K562 (cell line): ENCODE data around the gene SRF. TPM values are rescaled to one million over a fixed set of nuclear protein-coding genes. Genes with fewer than 3 reads are reported as not detected.
A peak's percentile ranks its signal among the peaks of the same experiment; 100 is the strongest.

Source experiments
- BRCA1 ChIP-seq, 2 experiments: fragments of 450-650 bp in 1 of 2; sonication (generic) in 1 of 2; formaldehyde crosslinking in 1 of 2; IDR thresholded peaks; 2 replicates each; pipeline versions ENCODE4 v1.5.0 to v1.6.1; 2017 to 2020; ENCODE audit warnings: mild to moderate bottlenecking in 1 of 2, missing genetic modification reagents in 1 of 2
- CBX1 ChIP-seq: sonication (generic); IDR thresholded peaks from 2 replicates; pipeline ENCODE4 v1.6.1; 2016; ENCODE audit warnings: antibody characterized with exemption, low read depth, mild to moderate bottlenecking
- CREB3 ChIP-seq: fragments of 450-650 bp; conservative IDR thresholded peaks from 2 replicates; pipeline ENCODE4 v1.6.1; 2016; ENCODE audit warnings: missing genetic modification characterization, low read depth, mild to moderate bottlenecking, missing compliant biosample characterization, moderate library complexity
- CREB3L1 ChIP-seq: fragments of 450-650 bp; IDR thresholded peaks from 2 replicates; pipeline ENCODE4 v1.6.1; 2014; ENCODE audit warnings: low read depth, mild to moderate bottlenecking, moderate library complexity, borderline replicate concordance
- HDAC1 ChIP-seq, 2 experiments: fragments of 450-650 bp; IDR thresholded peaks; 2 replicates each; pipeline ENCODE4 v1.6.1; 2016 to 2017; ENCODE audit warnings: inconsistent platforms in 1 of 2, mild to moderate bottlenecking in 1 of 2, moderate library complexity in 1 of 2
- MAFG ChIP-seq: fragments of 450-650 bp; conservative IDR thresholded peaks from 2 replicates; pipeline ENCODE4 v1.6.1; 2016; ENCODE audit warnings: missing genetic modification characterization, missing compliant biosample characterization
- NR2C2 ChIP-seq, 2 experiments: fragments of 200-800 bp in 1 of 2; sonication (Bioruptor generic) in 1 of 2; sonication (generic) in 1 of 2; formaldehyde crosslinking in 1 of 2; IDR thresholded peaks; 2 replicates each; pipeline versions ENCODE4 v1.6.1 to v1.8.0; 2016 to 2022; ENCODE audit warnings: mild to moderate bottlenecking in 1 of 2, missing compliant biosample characterization in 1 of 2, missing genetic modification characterization in 1 of 2, missing genetic modification reagents in 1 of 2
- PHB ChIP-seq: fragments of 250-450 bp; sonication (Bioruptor Pico); IDR thresholded peaks from 2 replicates; pipeline ENCODE4 v1.5.0; 2021
- PTRF ChIP-seq: fragments of 450-650 bp; IDR thresholded peaks from 2 replicates; pipeline ENCODE4 v1.6.1; 2016; ENCODE audit warnings: mild to moderate bottlenecking, missing genetic modification characterization, missing compliant biosample characterization
- PURB ChIP-seq: sonication (generic); formaldehyde crosslinking; IDR thresholded peaks from 2 replicates; pipeline ENCODE4 v1.9.0; 2021; ENCODE audit warnings: low read depth, mild to moderate bottlenecking, missing genetic modification reagents
- REST ChIP-seq, 2 experiments: fragments of 450-650 bp; formaldehyde crosslinking in 1 of 2; IDR thresholded peaks; 2 replicates each; pipeline versions ENCODE4 v1.4.0 to v1.6.1; 2014 to 2020; ENCODE audit warnings: mild to moderate bottlenecking in 2 of 2, borderline replicate concordance in 1 of 2, low read depth in 1 of 2
- ZKSCAN8 ChIP-seq: fragments of 200-800 bp; sonication (Bioruptor generic); IDR thresholded peaks from 2 replicates; pipeline ENCODE4 v1.6.1; 2016; ENCODE audit warnings: missing genetic modification characterization, missing compliant biosample characterization
- ZNF316 ChIP-seq: fragments of 450-650 bp; IDR thresholded peaks from 2 replicates; pipeline ENCODE4 v1.6.1; 2016
- ZNF41 ChIP-seq: fragments of 250-450 bp; sonication (Bioruptor Pico); conservative IDR thresholded peaks from 2 replicates; pipeline ENCODE4 v1.4.0; 2020; ENCODE audit warnings: mild to moderate bottlenecking
- ZNF551 ChIP-seq: fragments of 250-450 bp; sonication (Bioruptor Pico); IDR thresholded peaks from 2 replicates; pipeline ENCODE4 v1.5.0; 2021; ENCODE audit warnings: mild to moderate bottlenecking, moderate library complexity
- polyA plus RNA-seq, 8 experiments: library from polyadenylated mRNA; depleted of rRNA in 4 of 8; stranded (reverse) in 5 of 8; unstranded in 3 of 8; fragments of >200 nt; fragmentation: Nextera tagmentation in 2 of 8; fragmentation: Illumina TruSeq in 1 of 8; extraction: Ambion mirVana in 2 of 8; extraction: Trizol in 1 of 8; gene quantifications; 2 replicates each; pipeline versions ENCODE4 v1.2.1 to v1.2.3, GENCODE V29; 2011 to 2014; ENCODE audit warnings: inconsistent platforms in 1 of 8, missing spikeins in 1 of 8
- total RNA-seq, 7 experiments: library from RNA; depleted of rRNA in 6 of 7; stranded (reverse); fragments of >200 nt in 6 of 7; fragmentation: Illumina TruSeq in 2 of 7; extraction: Trizol in 2 of 7; gene quantifications; 2 replicates each; pipeline versions ENCODE4 v1.2.1 to v1.2.3, GENCODE V29; 2011 to 2021; ENCODE audit warnings: low replicate concordance in 1 of 7

SRF gene
- total and polyA plus RNA-seq, 9 of the 15 experiments (the other 6 are each of a cell fraction or from before 2014, with no cell fraction given) = 2.5 to 37.0 (median 24.6) TPM

- TF ChIP-seq NR2C2 (CRISPR knock-in tag; IDR thresholded peaks at IDR 0.05) (peak; percentile 83), NR2C2 (tag; IDR thresholded peaks at IDR 0.05) (peak; percentile 90), PHB (CRISPR knock-in tag) (0 out of 2 replicates have a peak, but pooled peaks have one; percentile 17), ZNF316 (peak; percentile 95), CREB3L1 (peak; percentile 72), PTRF (tag) (no peak), BRCA1 (IDR thresholded peaks at IDR 0.05) (no peak), BRCA1 (CRISPR knock-in tag; IDR thresholded peaks at IDR 0.05) (peak; percentile 90; the same call in 1 of the 2 replicates), CBX1 (peak; percentile 93; the same call in 1 of the 2 replicates), HDAC1 (IDR thresholded peaks at IDR 0.05) (peak in 1 of 2 experiments; percentile 55; a peak in 1 of 4 replicates), MAFG (tag) (peak; percentile 80; the same call in 1 of the 2 replicates), ZKSCAN8 (CRISPR knock-in tag) (no peak), ZNF551 (CRISPR knock-in tag) (no peak), CREB3 (0 out of 2 replicates have a peak, but pooled peaks have one; percentile 31), PURB (CRISPR knock-in tag) (peak; percentile 47; the same call in 1 of the 2 replicates), ZNF41 (CRISPR knock-in tag) (0 out of 2 replicates have a peak, but pooled peaks have one; percentile 9), REST (IDR thresholded peaks at IDR 0.05; ENCODE audit: borderline replicate concordance) (peak; percentile 91), REST (CRISPR knock-in tag; IDR thresholded peaks at IDR 0.05; ENCODE audit: low read depth) (peak; percentile 40; the same call in 1 of the 2 replicates)
Observed at GRCh38 chr6:43228951-43229802, 58.1 kb downstream of the SRF start, which contains the start of gene DNPH1 (continued).
